Measurements from ENCODE around the gene MYO1G.

The MYO1G gene

DNA sequence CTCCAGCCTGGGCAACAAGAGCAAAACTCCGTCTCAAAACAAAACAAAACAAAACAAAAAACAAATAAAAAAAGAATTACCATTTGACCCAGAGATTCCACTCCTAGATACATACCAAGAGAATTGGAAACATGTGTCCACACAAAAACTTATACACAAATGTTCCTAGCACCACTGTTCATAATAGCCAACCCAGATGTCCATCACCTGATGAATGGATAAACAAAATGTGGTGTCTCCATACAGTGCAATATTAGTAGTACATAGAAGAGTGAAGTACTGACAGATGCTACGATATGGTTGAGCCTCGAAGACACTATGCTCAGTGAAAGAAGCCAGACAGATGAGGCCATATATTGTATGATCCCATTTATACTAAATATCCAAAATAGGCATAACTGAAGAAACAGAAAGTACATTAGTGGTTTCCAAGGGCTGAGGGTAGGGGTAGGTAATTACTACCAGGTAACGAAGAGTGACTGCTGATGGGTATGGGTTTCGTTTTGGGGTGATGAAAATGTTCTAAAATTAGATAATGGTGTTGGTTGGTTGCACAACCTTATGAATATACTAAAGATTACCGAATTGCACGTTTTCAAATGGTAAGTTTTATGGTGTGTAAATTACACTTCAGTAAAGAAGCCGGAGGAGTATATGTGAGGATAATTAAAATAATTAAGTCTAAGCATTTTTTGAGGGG is 20.0 kb downstream of the MYO1G start:
- TF ChIP-seq, protein P1, sequence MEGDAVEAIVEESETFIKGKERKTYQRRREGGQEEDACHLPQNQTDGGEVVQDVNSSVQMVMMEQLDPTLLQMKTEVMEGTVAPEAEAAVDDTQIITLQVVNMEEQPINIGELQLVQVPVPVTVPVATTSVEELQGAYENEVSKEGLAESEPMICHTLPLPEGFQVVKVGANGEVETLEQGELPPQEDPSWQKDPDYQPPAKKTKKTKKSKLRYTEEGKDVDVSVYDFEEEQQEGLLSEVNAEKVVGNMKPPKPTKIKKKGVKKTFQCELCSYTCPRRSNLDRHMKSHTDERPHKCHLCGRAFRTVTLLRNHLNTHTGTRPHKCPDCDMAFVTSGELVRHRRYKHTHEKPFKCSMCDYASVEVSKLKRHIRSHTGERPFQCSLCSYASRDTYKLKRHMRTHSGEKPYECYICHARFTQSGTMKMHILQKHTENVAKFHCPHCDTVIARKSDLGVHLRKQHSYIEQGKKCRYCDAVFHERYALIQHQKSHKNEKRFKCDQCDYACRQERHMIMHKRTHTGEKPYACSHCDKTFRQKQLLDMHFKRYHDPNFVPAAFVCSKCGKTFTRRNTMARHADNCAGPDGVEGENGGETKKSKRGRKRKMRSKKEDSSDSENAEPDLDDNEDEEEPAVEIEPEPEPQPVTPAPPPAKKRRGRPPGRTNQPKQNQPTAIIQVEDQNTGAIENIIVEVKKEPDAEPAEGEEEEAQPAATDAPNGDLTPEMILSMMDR (conservative IDR thresholded peaks at IDR 0.05; ENCODE audit: low read length), result no peak
- no peak overlapping the region for H3K4me3 ChIP-seq (ENCODE audit: low read length)
- peak; percentile 13 for DNase-seq (ENCODE audit: low read depth)

DNA sequence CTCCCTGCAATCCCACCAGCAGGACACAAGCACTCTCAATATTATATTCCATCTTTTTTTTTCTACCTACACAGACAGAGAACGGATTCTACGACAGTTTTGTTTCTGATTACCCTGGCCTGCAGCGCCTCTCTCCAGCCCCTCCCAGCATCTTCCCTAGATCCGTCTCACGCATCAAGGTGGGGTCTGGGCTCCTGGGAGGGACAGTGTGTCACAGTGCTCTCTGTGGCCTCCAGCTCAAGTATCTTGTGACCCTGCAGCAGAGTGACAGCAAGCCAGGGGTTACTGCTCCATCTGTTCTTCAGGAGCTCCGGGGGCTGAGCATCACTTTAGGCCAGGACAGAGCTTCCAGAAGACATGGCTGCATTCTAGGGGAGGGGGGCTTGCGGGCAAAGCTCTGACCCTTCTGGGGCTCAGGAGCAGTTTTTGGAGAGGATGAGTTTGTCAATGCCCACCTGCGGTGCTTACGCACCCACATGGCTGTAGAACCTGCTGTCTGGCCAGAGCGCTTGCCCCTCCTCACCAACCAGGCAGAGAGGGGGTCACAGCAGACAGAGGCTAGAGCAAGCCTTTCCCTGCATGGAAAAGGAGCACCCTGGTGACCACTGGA is 22.6 kb downstream of the MYO1G start:
- H3K4me3 ChIP-seq (ENCODE audit: low read length), result no peak overlapping the region
- TF ChIP-seq, protein P1 (conservative IDR thresholded peaks at IDR 0.05; ENCODE audit: low read length), result no peak
- DNase-seq (ENCODE audit: low read depth), result no peak

DNA sequence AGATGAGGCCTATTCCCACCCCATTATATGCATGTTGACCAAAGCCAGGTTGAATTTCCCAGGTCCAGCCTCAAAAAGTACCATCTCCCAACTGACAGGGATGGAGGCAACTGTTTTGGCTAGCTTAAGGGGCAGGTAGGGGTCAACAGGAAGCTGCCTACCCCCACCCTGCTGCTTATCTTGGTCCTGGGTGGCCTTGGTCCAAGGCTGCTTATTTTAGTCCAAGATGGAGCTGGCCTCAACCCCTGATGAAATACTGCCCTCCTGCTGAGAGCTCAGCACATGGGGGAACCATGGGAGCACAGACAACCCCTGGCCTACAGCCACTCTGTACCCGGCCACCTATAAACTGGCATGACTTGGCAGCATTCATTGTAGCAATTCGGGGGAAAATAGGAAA is 23.1 kb downstream of the MYO1G start:
- no peak for DNase-seq (ENCODE audit: low read depth)
- no peak overlapping the region for H3K4me3 ChIP-seq (ENCODE audit: low read length)
- TF ChIP-seq, protein P1 (conservative IDR thresholded peaks at IDR 0.05; ENCODE audit: low read length), result no peak

DNA sequence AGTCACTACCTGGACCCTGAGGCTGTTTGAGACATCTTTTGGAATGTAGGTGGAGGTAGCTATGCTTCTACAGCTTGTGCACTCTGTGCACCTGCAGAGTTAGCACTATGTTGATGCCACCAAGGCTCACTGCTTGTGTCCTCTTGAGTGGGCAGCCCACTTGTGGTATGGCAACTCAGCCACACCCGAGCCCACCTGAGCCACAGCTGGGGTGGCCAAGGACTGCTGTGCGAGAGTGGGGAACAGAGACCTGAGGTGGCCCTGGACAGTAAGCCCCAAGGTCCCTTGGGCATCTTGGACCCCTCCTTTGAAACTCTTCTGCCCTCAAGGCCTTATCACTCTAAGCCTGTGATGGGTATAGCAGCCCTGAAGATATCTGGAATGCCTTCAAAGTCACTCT is 25.7 kb downstream of the MYO1G start:
- no peak for DNase-seq (ENCODE audit: low read depth)
- H3K4me3 ChIP-seq (ENCODE audit: low read length), result no peak overlapping the region
- TF ChIP-seq, protein P1 (conservative IDR thresholded peaks at IDR 0.05; ENCODE audit: low read length), result no peak

DNA sequence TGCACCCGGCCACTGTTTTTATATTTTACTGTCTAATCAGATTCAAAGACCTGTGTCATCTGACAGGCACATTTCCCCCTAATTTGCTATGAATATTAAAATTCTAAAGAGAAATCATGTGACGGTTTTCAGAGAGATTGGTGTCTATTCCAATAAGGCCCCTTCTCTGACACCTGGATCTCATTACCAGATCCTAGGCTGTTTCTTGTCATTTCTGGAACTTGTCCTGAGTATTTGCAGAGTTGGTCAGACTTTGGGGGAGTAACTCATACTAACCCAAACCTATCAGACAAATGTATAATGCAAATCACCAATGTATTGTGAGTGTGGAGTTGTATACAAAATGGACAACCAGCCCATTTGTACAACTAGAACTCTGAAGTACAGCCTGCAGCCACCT is 29.5 kb downstream of the MYO1G start:
- DNase-seq (ENCODE audit: low read depth), result peak; percentile 13
- TF ChIP-seq, protein P1 (conservative IDR thresholded peaks at IDR 0.05; ENCODE audit: low read length), result no peak
- no peak overlapping the region for H3K4me3 ChIP-seq (ENCODE audit: low read length)

DNA sequence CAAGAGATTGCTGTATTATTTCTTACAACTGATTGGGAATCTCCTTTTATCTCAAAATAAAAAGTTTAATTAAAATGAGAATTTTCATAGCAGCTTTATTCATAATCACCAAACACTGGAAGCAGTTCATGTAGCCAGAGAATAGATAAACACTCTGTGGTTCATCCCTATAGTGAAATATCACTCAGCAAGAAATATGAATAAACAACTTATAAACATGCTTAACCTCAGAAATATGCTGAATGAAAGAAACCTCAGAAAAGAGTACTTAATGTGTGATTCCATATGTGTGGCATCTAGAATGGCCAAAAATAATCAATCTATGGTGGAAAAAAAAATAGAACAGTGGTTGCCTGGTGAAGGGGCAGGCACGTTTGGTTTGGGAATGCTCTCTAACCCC is 33.3 kb downstream of the MYO1G start:
- H3K4me3 ChIP-seq (ENCODE audit: low read length), result no peak overlapping the region
- TF ChIP-seq, protein P1 (conservative IDR thresholded peaks at IDR 0.05; ENCODE audit: low read length), result no peak
- DNase-seq (ENCODE audit: low read depth), result no peak

DNA sequence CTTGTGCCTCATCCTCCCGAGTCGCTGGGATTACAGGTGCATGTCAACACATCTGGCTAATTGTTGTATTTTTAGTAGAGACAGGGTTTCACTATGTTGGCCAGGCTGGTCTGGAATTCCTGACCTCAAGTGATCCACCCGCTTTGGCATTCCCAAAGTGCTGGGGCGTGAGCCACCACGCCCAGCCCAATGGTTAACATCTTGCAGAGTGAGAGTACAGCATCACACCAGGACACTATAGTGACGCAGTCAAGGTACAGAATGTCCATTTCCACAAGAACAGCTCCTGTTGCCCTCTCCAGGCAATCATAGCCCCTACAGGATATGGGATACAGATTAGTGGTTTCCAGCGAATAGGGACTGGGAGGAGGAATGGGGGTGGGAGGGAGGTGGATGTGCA is 34.0 kb downstream of the MYO1G start:
- H3K4me3 ChIP-seq (ENCODE audit: low read length), result no peak overlapping the region
- TF ChIP-seq, protein P1 (conservative IDR thresholded peaks at IDR 0.05; ENCODE audit: low read length), result no peak
- no peak for DNase-seq (ENCODE audit: low read depth)

All from AG10803 (cell line).